ENCODE data around the gene DYRK1A.

DNA sequence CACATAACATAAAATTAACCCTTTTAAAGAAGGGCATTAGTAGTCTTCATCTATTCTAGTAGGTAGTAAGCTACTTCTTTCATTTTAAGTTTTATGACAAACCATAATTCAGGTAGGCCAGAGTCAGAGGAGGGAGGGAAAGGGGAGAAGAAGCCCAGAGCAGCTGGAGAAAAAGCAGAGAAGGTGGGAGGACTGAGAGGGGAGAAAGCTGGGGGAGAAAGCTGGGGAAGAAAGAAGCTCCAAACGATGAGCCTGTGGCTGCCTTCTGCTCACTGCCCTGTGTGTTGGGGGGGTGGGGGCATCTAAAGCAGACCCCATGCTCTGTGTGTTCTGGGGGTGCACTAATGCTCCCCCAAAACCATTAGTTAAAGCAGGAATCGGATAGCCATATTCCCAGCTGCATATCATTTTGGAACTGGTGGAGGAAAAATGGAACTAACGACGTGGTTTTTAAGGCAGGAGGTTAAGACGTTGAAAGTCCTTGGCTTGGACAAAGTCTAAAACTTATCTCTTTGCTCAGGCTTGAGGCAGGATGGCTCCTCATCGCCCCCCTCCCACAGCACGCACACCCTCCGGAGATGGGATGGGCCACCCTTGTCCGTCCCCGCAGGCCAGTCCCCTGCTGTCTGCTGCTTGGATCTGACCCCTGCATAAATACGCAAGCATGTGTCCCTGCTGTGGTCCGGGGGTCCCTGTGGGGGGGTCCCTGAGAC lies 184.2 kb downstream of the DYRK1A start:
- TF ChIP-seq SP1 (IDR thresholded peaks at IDR 0.05; ENCODE audit: low read depth) (no peak), EZH2 (IDR thresholded peaks at IDR 0.05) (no peak), POLR2A (IDR thresholded peaks at IDR 0.05; ENCODE audit: borderline replicate concordance, extremely low read depth, insufficient read depth, insufficient read length) (no peak)
